Skeletal muscle tissue (tissue), 4 donors: ENCODE measurements around the gene PRAMEF1. TPM values are rescaled to one million over a fixed set of nuclear protein-coding genes. Genes with fewer than 3 reads are reported as not detected.
"Not testable (repeated sequence)": the region's sequence is repeated elsewhere in the genome, so short reads cannot be mapped to it uniquely, and the experiment has no call there.

ENCODE experiments used
- H3K27ac ChIP-seq: one replicate; pipeline ENCODE4 v1.7.0; 2013; ENCODE audit warnings: mild to moderate bottlenecking, low read depth, low read length, inconsistent platforms
- H3K27me3 ChIP-seq, 3 donors: one replicate each; pipeline ENCODE4 v1.7.0; 2013; ENCODE audit warnings: low read length in 3 of 3; ENCODE audit not compliant: control insufficient read depth in 3 of 3, insufficient read depth in 3 of 3
- H3K36me3 ChIP-seq, 3 donors: one replicate each; pipeline ENCODE4 v1.7.0; 2013; ENCODE audit warnings: low read length in 3 of 3; ENCODE audit not compliant: control insufficient read depth in 3 of 3, insufficient read depth in 3 of 3
- H3K4me1 ChIP-seq, 3 donors: one replicate each; pipeline ENCODE4 v1.7.0; 2013; ENCODE audit warnings: low read length in 3 of 3, mild to moderate bottlenecking in 3 of 3; ENCODE audit not compliant: control insufficient read depth in 3 of 3, insufficient read depth in 3 of 3
- H3K4me3 ChIP-seq, 3 donors: one replicate each; pipeline ENCODE4 v1.7.0; 2013; ENCODE audit warnings: low read length in 3 of 3
- H3K9ac ChIP-seq, 3 donors: one replicate each; pipeline ENCODE4 v1.7.0; 2013; ENCODE audit warnings: low read length in 3 of 3, mild to moderate bottlenecking in 3 of 3, moderate library complexity in 2 of 3, low read depth in 1 of 3
- H3K9me3 ChIP-seq, 3 donors: one replicate each; pipeline ENCODE4 v1.7.0; 2013; ENCODE audit warnings: low read length in 3 of 3; ENCODE audit not compliant: control insufficient read depth in 3 of 3
- total RNA-seq: library from RNA; depleted of rRNA; stranded (reverse); fragments of >200 nt; gene quantifications from one replicate; pipeline ENCODE4 v1.2.3, GENCODE V29; 2014
- donor health status: Osteomylitis.

Gene PRAMEF1
- not detected for total RNA-seq

- H3K9ac ChIP-seq, H3K27me3 ChIP-seq, H3K9me3 ChIP-seq, H3K4me1 ChIP-seq, H3K36me3 ChIP-seq, H3K27ac ChIP-seq, H3K4me3 ChIP-seq: not testable (repeated sequence)
Observed at GRCh38 chr1:12791097-12791496, at the start of gene PRAMEF1. Gene PRAMEF1, plus strand, starts transcription at chr1:12791397. Its CDS starts 1,831 bp downstream, at chr1:12793228.

- H3K27me3 ChIP-seq, result no peaks in the 10 kb centered on the region
- H3K4me1 ChIP-seq, result peaks cover 0 to 5% (median 0%) of the 10 kb centered on the region in 3 donors
- no peak overlapping the region for H3K27ac ChIP-seq
- no peaks in the 10 kb centered on the region for H3K9me3 ChIP-seq
- no peak overlapping the region for H3K9ac ChIP-seq
- no peak overlapping the region for H3K4me3 ChIP-seq
- H3K36me3 ChIP-seq, result no peaks in the 10 kb centered on the region
Observed at GRCh38 chr1:12741946-12742345, 49.3 kb upstream of the PRAMEF1 start.

GRCh38 chr1:12745126-12745991 is 45.8 kb upstream of the PRAMEF1 start:
- no peak overlapping the region for H3K4me3 ChIP-seq
- H3K9ac ChIP-seq, result no peak overlapping the region
- no peaks in the 10 kb centered on the region for H3K27me3 ChIP-seq
- H3K36me3 ChIP-seq, result no peaks in the 10 kb centered on the region
- H3K27ac ChIP-seq, result no peak overlapping the region
- H3K9me3 ChIP-seq, result peaks cover 0 to 6% (median 6%) of the 10 kb centered on the region in 3 donors
- peaks cover 0 to 5% (median 0%) of the 10 kb centered on the region in 3 donors for H3K4me1 ChIP-seq

GRCh38 chr1:12745992-12746323 is 45.2 kb upstream of the PRAMEF1 start, which contains the start of gene CFAP107:
Gene CFAP107, plus strand, starts transcription at chr1:12746200. Its CDS starts 231 bp downstream, at chr1:12746431.
- Histone ChIP-seq H3K4me1 (peaks cover 0 to 5% (median 0%) of the 10 kb centered on the region in 3 donors), H3K9ac (no peak within 1 kb of the TSS), H3K36me3 (no peaks in the 10 kb centered on the region), H3K9me3 (peaks cover 0 to 6% (median 6%) of the 10 kb centered on the region in 3 donors), H3K4me3 (no peak within 1 kb of the TSS), H3K27me3 (no peaks in the 10 kb centered on the region), H3K27ac (no peak within 1 kb of the TSS)

- Histone ChIP-seq H3K36me3 (no peaks in the 10 kb centered on the region), H3K4me3 (no peak overlapping the region), H3K9ac (no peak overlapping the region), H3K4me1 (peaks cover 0 to 5% (median 0%) of the 10 kb centered on the region in 3 donors), H3K27me3 (no peaks in the 10 kb centered on the region), H3K27ac (no peak overlapping the region), H3K9me3 (peaks cover 0 to 6% (median 6%) of the 10 kb centered on the region in 3 donors)
Observed at GRCh38 chr1:12748778-12749355, 42.3 kb upstream of the PRAMEF1 start.

- H3K4me3 ChIP-seq, result no peak overlapping the region
- no peaks in the 10 kb centered on the region for H3K36me3 ChIP-seq
- H3K27me3 ChIP-seq, result peaks cover 0 to 10% (median 0%) of the 10 kb centered on the region in 3 donors
- H3K4me1 ChIP-seq, result no peaks in the 10 kb centered on the region
- no peak overlapping the region for H3K9ac ChIP-seq
- no peak overlapping the region for H3K27ac ChIP-seq
- peaks cover 0 to 2% (median 0%) of the 10 kb centered on the region in 3 donors for H3K9me3 ChIP-seq
Observed at GRCh38 chr1:12754738-12755137, 36.5 kb upstream of the PRAMEF1 start.

GRCh38 chr1:12756273-12756672 is 34.9 kb upstream of the PRAMEF1 start:
- no peak overlapping the region for H3K27ac ChIP-seq
- no peaks in the 10 kb centered on the region for H3K9me3 ChIP-seq
- no peaks in the 10 kb centered on the region for H3K36me3 ChIP-seq
- H3K9ac ChIP-seq, result no peak overlapping the region
- no peak overlapping the region for H3K4me3 ChIP-seq
- H3K4me1 ChIP-seq, result no peaks in the 10 kb centered on the region
- peaks cover 0 to 10% (median 0%) of the 10 kb centered on the region in 3 donors for H3K27me3 ChIP-seq

- Histone ChIP-seq H3K27me3 (peaks cover 0 to 10% (median 0%) of the 10 kb centered on the region in 3 donors), H3K36me3 (no peaks in the 10 kb centered on the region), H3K4me3 (no peak overlapping the region), H3K4me1 (no peaks in the 10 kb centered on the region), H3K27ac (no peak overlapping the region), H3K9ac (no peak overlapping the region), H3K9me3 (no peaks in the 10 kb centered on the region)
Observed at GRCh38 chr1:12756768-12757413, 34.3 kb upstream of the PRAMEF1 start.

GRCh38 chr1:12757836-12758235 is 33.4 kb upstream of the PRAMEF1 start:
- H3K36me3 ChIP-seq, result no peaks in the 10 kb centered on the region
- peaks cover 0 to 10% (median 0%) of the 10 kb centered on the region in 3 donors for H3K27me3 ChIP-seq
- no peak overlapping the region for H3K27ac ChIP-seq
- no peak overlapping the region for H3K4me3 ChIP-seq
- H3K9ac ChIP-seq, result no peak overlapping the region
- H3K4me1 ChIP-seq, result no peaks in the 10 kb centered on the region
- no peaks in the 10 kb centered on the region for H3K9me3 ChIP-seq
